Stimulated activated CD8-positive, alpha-beta memory T cell treated with anti-CD3 and anti-CD28 coated beads, Interleukin-7, amount 100 ng/mL, for 4 hours (primary cell): ENCODE results near the gene ETS2.

Experiments
- DNase-seq, 2 donors: peaks; one replicate each; pipeline ENCODE4 v3.0.0-alpha.2; 2020; ENCODE audit warnings: low read depth in 2 of 2

ETS2 gene

GRCh38 chr21:38858812-38859205 is 53.1 kb downstream of the ETS2 start:
- DNase-seq: no peak

- no peak for DNase-seq
Measured at GRCh38 chr21:38859852-38860251, 54.1 kb downstream of the ETS2 start.

GRCh38 chr21:38861056-38861455 is 55.3 kb downstream of the ETS2 start:
- DNase-seq: no peak

GRCh38 chr21:38861989-38862683 is 56.4 kb downstream of the ETS2 start:
- DNase-seq: no peak

- DNase-seq: no peak
Measured at GRCh38 chr21:38863291-38863690, 57.6 kb downstream of the ETS2 start.

GRCh38 chr21:38863843-38864363 is 58.2 kb downstream of the ETS2 start:
- DNase-seq: no peak

GRCh38 chr21:38864964-38865363 is 59.2 kb downstream of the ETS2 start:
- no peak for DNase-seq

GRCh38 chr21:38869196-38869595 is 63.5 kb downstream of the ETS2 start:
- DNase-seq: no peak

- no peak for DNase-seq
Measured at GRCh38 chr21:38869946-38870345, 64.2 kb downstream of the ETS2 start.
